Stimulated activated CD4-positive, alpha-beta T cell treated with anti-CD3 and anti-CD28 coated beads, Interleukin-12 subunit alpha, Interleukin-12 subunit beta, amount 100 ng/mL, for 4 hours (primary cell): ENCODE measurements around the gene KIRREL3.

Experiments used
- DNase-seq: peaks from one replicate; pipeline ENCODE4 v3.0.0-alpha.2; 2020

Gene KIRREL3

GRCh38 chr11:126821827-126822226 is 178.7 kb downstream of the KIRREL3 start:
- DNase-seq: no peak

- no peak for DNase-seq
These were observed 181.4 kb downstream of the KIRREL3 start for GRCh38 chr11:126819194-126819593.

- no peak for DNase-seq
These were observed 182.8 kb downstream of the KIRREL3 start for GRCh38 chr11:126817523-126818450.

- DNase-seq: no peak
These were observed 183.5 kb downstream of the KIRREL3 start for GRCh38 chr11:126817096-126817495.

- DNase-seq: no peak
These were observed 183.9 kb downstream of the KIRREL3 start for GRCh38 chr11:126816645-126817044.

GRCh38 chr11:126815111-126815510 is 185.5 kb downstream of the KIRREL3 start:
- DNase-seq: no peak

- DNase-seq: no peak
These were observed 189.8 kb downstream of the KIRREL3 start for GRCh38 chr11:126810776-126811175.

GRCh38 chr11:126809514-126810289 is 190.9 kb downstream of the KIRREL3 start:
- DNase-seq: no peak

GRCh38 chr11:126808836-126809235 is 191.7 kb downstream of the KIRREL3 start:
- DNase-seq: no peak

GRCh38 chr11:126808296-126808695 is 192.3 kb downstream of the KIRREL3 start:
- DNase-seq: no peak

- no peak for DNase-seq
These were observed 194.7 kb downstream of the KIRREL3 start for GRCh38 chr11:126805870-126806269.

- DNase-seq: no peak
These were observed 196.2 kb downstream of the KIRREL3 start for GRCh38 chr11:126804363-126804762.

GRCh38 chr11:126800009-126800408 is 200.6 kb downstream of the KIRREL3 start:
- DNase-seq: no peak

- no peak for DNase-seq
These were observed 203.0 kb downstream of the KIRREL3 start for GRCh38 chr11:126797457-126798169.

- no peak for DNase-seq
These were observed 207.0 kb downstream of the KIRREL3 start for GRCh38 chr11:126793596-126793995.

- no peak for DNase-seq
These were observed 208.6 kb downstream of the KIRREL3 start for GRCh38 chr11:126791991-126792390.

GRCh38 chr11:126791446-126791845 is 209.1 kb downstream of the KIRREL3 start:
- no peak for DNase-seq

- DNase-seq: no peak
These were observed 210.0 kb downstream of the KIRREL3 start for GRCh38 chr11:126790550-126791081.

- no peak for DNase-seq
These were observed 217.8 kb downstream of the KIRREL3 start for GRCh38 chr11:126782810-126783209.

GRCh38 chr11:126781942-126782341 is 218.6 kb downstream of the KIRREL3 start:
- DNase-seq: no peak

GRCh38 chr11:126776119-126776518 is 224.5 kb downstream of the KIRREL3 start:
- DNase-seq: no peak

GRCh38 chr11:126772267-126772666 is 228.3 kb downstream of the KIRREL3 start:
- no peak for DNase-seq

- no peak for DNase-seq
These were observed 231.9 kb downstream of the KIRREL3 start for GRCh38 chr11:126768702-126769101.
